SK-N-SH treated with all-trans-retinoic acid at 6 μM for 48 hours (cell line): ENCODE measurements around the gene PABPC1L.
A peak's percentile ranks its signal among the peaks of the same experiment; 100 is the strongest.

Experiments used
- ATAC-seq: fragments of 200-7000 bp; cut with Tn5 transposase; 3 replicates; pipeline ENCODE4 v1.9.1; 2020; ENCODE audit warnings: mild to moderate bottlenecking, moderate library complexity
- ARNTL ChIP-seq: fragments of 450-650 bp; formaldehyde crosslinking; IDR thresholded peaks from 2 replicates; pipeline ENCODE4 v1.5.0; 2020; ENCODE audit warnings: low read depth, mild to moderate bottlenecking, moderate library complexity, borderline replicate concordance
- BACH2 ChIP-seq: fragments of 250-450 bp; sonication (Bioruptor Pico); IDR thresholded peaks from 2 replicates; pipeline ENCODE4 v1.9.0; 2021; ENCODE audit warnings: mild to moderate bottlenecking, borderline replicate concordance
- CREB5 ChIP-seq: fragments of 250-450 bp; sonication (Bioruptor Pico); IDR thresholded peaks from 2 replicates; pipeline ENCODE4 v1.5.1; 2020; ENCODE audit warnings: low read depth, mild to moderate bottlenecking, moderate library complexity
- CSDC2 ChIP-seq: fragments of 250-450 bp; sonication (Bioruptor Pico); IDR thresholded peaks from 2 replicates; pipeline ENCODE4 v1.5.0; 2020; ENCODE audit warnings: mild to moderate bottlenecking, moderate library complexity
- CSRNP3 ChIP-seq: fragments of 250-450 bp; sonication (Bioruptor Pico); IDR thresholded peaks from 2 replicates; pipeline ENCODE4 v1.5.1; 2021; ENCODE audit warnings: mild to moderate bottlenecking, moderate library complexity
- ESRRG ChIP-seq: fragments of 250-450 bp; sonication (Bioruptor Pico); IDR thresholded peaks from 2 replicates; pipeline ENCODE4 v1.6.1; 2021; ENCODE audit warnings: mild to moderate bottlenecking
- ISL1 ChIP-seq: fragments of 250-450 bp; sonication (Bioruptor Pico); IDR thresholded peaks from 2 replicates; pipeline ENCODE4 v2.1.2; 2022; ENCODE audit warnings: mild to moderate bottlenecking, moderate library complexity
- OSR1 ChIP-seq: fragments of 250-450 bp; sonication (Bioruptor Pico); IDR thresholded peaks from 2 replicates; pipeline ENCODE4 v1.8.0; 2022; ENCODE audit warnings: moderate library complexity, mild to moderate bottlenecking, inconsistent platforms
- PATZ1 ChIP-seq: fragments of 250-450 bp; sonication (Bioruptor Pico); IDR thresholded peaks from 2 replicates; pipeline ENCODE4 v1.8.0; 2020; ENCODE audit warnings: mild to moderate bottlenecking, moderate library complexity, borderline replicate concordance
- POU6F1 ChIP-seq: fragments of 250-450 bp; sonication (Bioruptor Pico); IDR thresholded peaks from 2 replicates; pipeline ENCODE4 v1.8.0; 2021; ENCODE audit warnings: low read depth, mild to moderate bottlenecking, moderate library complexity, borderline replicate concordance
- PPARA ChIP-seq: fragments of 250-450 bp; sonication (Bioruptor Pico); IDR thresholded peaks from 2 replicates; pipeline ENCODE4 v1.5.0; 2020; ENCODE audit warnings: mild to moderate bottlenecking, borderline replicate concordance
- SNAI2 ChIP-seq: fragments of 250-450 bp; sonication (Bioruptor Pico); IDR thresholded peaks from 2 replicates; pipeline ENCODE4 v1.5.0; 2020; ENCODE audit warnings: mild to moderate bottlenecking, moderate library complexity
- TCF4 ChIP-seq: fragments of 250-450 bp; sonication (Bioruptor Pico); IDR thresholded peaks from 2 replicates; pipeline ENCODE4 v1.8.0; 2021; ENCODE audit warnings: mild to moderate bottlenecking, moderate library complexity, borderline replicate concordance
- TOX ChIP-seq: fragments of 250-450 bp; sonication (Bioruptor Pico); IDR thresholded peaks from 2 replicates; pipeline ENCODE4 v1.8.0; 2021; ENCODE audit warnings: mild to moderate bottlenecking, moderate library complexity, borderline replicate concordance
- TSHZ2 ChIP-seq: fragments of 250-450 bp; sonication (Bioruptor Pico); IDR thresholded peaks from 2 replicates; pipeline ENCODE4 v1.5.0; 2020; ENCODE audit warnings: mild to moderate bottlenecking, moderate library complexity
- ZC3H10 ChIP-seq: fragments of 250-450 bp; sonication (Bioruptor Pico); IDR thresholded peaks from 2 replicates; pipeline ENCODE4 v1.5.1; 2021; ENCODE audit warnings: mild to moderate bottlenecking, moderate library complexity
- ZFP3 ChIP-seq: fragments of 250-450 bp; sonication (Bioruptor Pico); IDR thresholded peaks from 2 replicates; pipeline ENCODE4 v1.5.0; 2020; ENCODE audit warnings: mild to moderate bottlenecking, moderate library complexity
- ZFP30 ChIP-seq: fragments of 450-650 bp; formaldehyde crosslinking; IDR thresholded peaks from 2 replicates; pipeline ENCODE4 v1.5.0; 2022; ENCODE audit warnings: mild to moderate bottlenecking, moderate library complexity
- ZNF565 ChIP-seq: fragments of 450-650 bp; formaldehyde crosslinking; conservative IDR thresholded peaks from 2 replicates; pipeline ENCODE4 v1.5.0; 2020; ENCODE audit warnings: low read depth, mild to moderate bottlenecking, moderate library complexity
- ZNF70 ChIP-seq: fragments of 450-650 bp; formaldehyde crosslinking; IDR thresholded peaks from 2 replicates; pipeline ENCODE4 v1.5.0; 2020; ENCODE audit warnings: mild to moderate bottlenecking, moderate library complexity

The PABPC1L gene

GRCh38 chr20:44883214-44883902, 26.5 kb upstream of the PABPC1L start (continued):
- TF ChIP-seq TCF4 (CRISPR knock-in tag) (no peak), SNAI2 (CRISPR knock-in tag) (no peak), ZFP30 (CRISPR knock-in tag) (no peak), ZFP3 (CRISPR knock-in tag) (no peak), ZC3H10 (CRISPR knock-in tag) (no peak)

- ATAC-seq = no peak; the same call in 2 of the 3 replicates
- no peak for TF ChIP-seq TSHZ2 (CRISPR knock-in tag)
- no peak for TF ChIP-seq PPARA (CRISPR knock-in tag)
- no peak for TF ChIP-seq CSRNP3
- TF ChIP-seq ZFP3 (CRISPR knock-in tag) = no peak
- TF ChIP-seq OSR1 (CRISPR knock-in tag) = no peak
- TF ChIP-seq ZNF70 (CRISPR knock-in tag) = no peak
- TF ChIP-seq SNAI2 (CRISPR knock-in tag) = no peak
- no peak for TF ChIP-seq ARNTL
- TF ChIP-seq PATZ1 = no peak
- no peak for TF ChIP-seq BACH2 (CRISPR knock-in tag)
- no peak for TF ChIP-seq POU6F1 (CRISPR knock-in tag)
- TF ChIP-seq, all 23 proteins: peak for 0
Observed at GRCh38 chr20:44884907-44885391, 24.9 kb upstream of the PABPC1L start.

GRCh38 chr20:44885392-44886265, 24.2 kb upstream of the PABPC1L start, which contains the start of gene YWHAB:
TSS of gene YWHAB (plus strand) at chr20:44885705. CDS start at chr20:44901534, 15,829 bp downstream.
- peak; percentile 99 for ATAC-seq

More at GRCh38 chr20:44885392-44886265, 24.2 kb upstream of the PABPC1L start, which contains the start of gene YWHAB:
- TF ChIP-seq PATZ1 (no peak), CSDC2 (CRISPR knock-in tag) (no peak), ISL1 (CRISPR knock-in tag) (no peak), ZNF70 (CRISPR knock-in tag) (no peak), ZFP30 (CRISPR knock-in tag) (no peak), ZC3H10 (CRISPR knock-in tag) (no peak), TOX (CRISPR knock-in tag) (no peak), ESRRG (CRISPR knock-in tag) (no peak), CREB5 (CRISPR knock-in tag) (no peak), TCF4 (CRISPR knock-in tag) (no peak), ZNF565 (no peak)
